HepG2 (cell line): ENCODE results near the gene GGT7. TPM values are rescaled to one million over a fixed set of nuclear protein-coding genes. Genes with fewer than 3 reads are reported as not detected.

Experiments used
- DMAP1 ChIP-seq: IDR thresholded peaks from 2 replicates; pipeline ENCODE4 v1.6.1; 2016
- GTF3A ChIP-seq: sonication (generic); formaldehyde crosslinking; conservative IDR thresholded peaks from 2 replicates; pipeline ENCODE4 v1.4.0; 2020; ENCODE audit warnings: mild to moderate bottlenecking, missing genetic modification reagents
- KDM4B ChIP-seq: sonication (generic); formaldehyde crosslinking; IDR thresholded peaks from 2 replicates; pipeline ENCODE4 v1.4.0; 2020; ENCODE audit warnings: missing genetic modification reagents
- MAFF ChIP-seq: IDR thresholded peaks from 2 replicates; pipeline ENCODE4 v1.6.1; 2011; ENCODE audit warnings: low read depth, low read length, improper control_type of control experiment
- SETDB1 ChIP-seq: sonication (generic); formaldehyde crosslinking; IDR thresholded peaks from 2 replicates; pipeline ENCODE4 v1.5.1; 2020; ENCODE audit warnings: missing genetic modification reagents, mild to moderate bottlenecking, borderline replicate concordance
- SP5 ChIP-seq: IDR thresholded peaks from 2 replicates; pipeline ENCODE4 v1.6.1; 2016; ENCODE audit warnings: low read depth, borderline replicate concordance
- SRF ChIP-seq: IDR thresholded peaks from 2 replicates; pipeline ENCODE4 v1.6.1; 2011; ENCODE audit warnings: mild to moderate bottlenecking, low read depth, low read length, moderate library complexity
- SSRP1 ChIP-seq: IDR thresholded peaks from 2 replicates; pipeline ENCODE4 v1.6.1; 2016; ENCODE audit warnings: control low read depth
- STAG1 ChIP-seq: sonication (generic); formaldehyde crosslinking; IDR thresholded peaks from 2 replicates; pipeline ENCODE4 v1.4.0; 2020; ENCODE audit warnings: missing genetic modification reagents
- TEAD3 ChIP-seq: optimal IDR thresholded peaks from 2 replicates; pipeline ENCODE3; 2016; ENCODE audit warnings: borderline replicate concordance
- TSC22D2 ChIP-seq: sonication (generic); formaldehyde crosslinking; IDR thresholded peaks from 2 replicates; pipeline ENCODE4 v1.5.1; 2020; ENCODE audit warnings: missing genetic modification reagents, mild to moderate bottlenecking, borderline replicate concordance
- ZBTB1 ChIP-seq: sonication (generic); formaldehyde crosslinking; IDR thresholded peaks from 2 replicates; pipeline ENCODE4 v1.4.0; 2020; ENCODE audit warnings: missing genetic modification reagents, borderline replicate concordance
- ZFYVE20 ChIP-seq: sonication (generic); formaldehyde crosslinking; IDR thresholded peaks from 2 replicates; pipeline ENCODE4 v1.8.0; 2023; ENCODE audit warnings: low read depth, mild to moderate bottlenecking, moderate library complexity, missing genetic modification reagents, borderline replicate concordance
- ZNF251 ChIP-seq: sonication (generic); formaldehyde crosslinking; IDR thresholded peaks from 2 replicates; pipeline ENCODE4 v1.9.0; 2021; ENCODE audit warnings: mild to moderate bottlenecking, missing genetic modification reagents
- ZNF274 ChIP-seq: sonication (generic); formaldehyde crosslinking; IDR thresholded peaks from 2 replicates; pipeline ENCODE4 v1.5.1; 2020; ENCODE audit warnings: mild to moderate bottlenecking, missing genetic modification reagents
- ZNF552 ChIP-seq: sonication (generic); formaldehyde crosslinking; IDR thresholded peaks from 2 replicates; pipeline ENCODE4 v1.9.0; 2022; ENCODE audit warnings: missing genetic modification reagents, mild to moderate bottlenecking, borderline replicate concordance
- ZNF589 ChIP-seq: sonication (generic); formaldehyde crosslinking; conservative IDR thresholded peaks from 2 replicates; pipeline ENCODE4 v1.8.0; 2022; ENCODE audit warnings: mild to moderate bottlenecking, moderate library complexity, missing genetic modification reagents
- ZNF704 ChIP-seq: sonication (generic); formaldehyde crosslinking; IDR thresholded peaks from 2 replicates; pipeline ENCODE4 v1.8.1; 2023; ENCODE audit warnings: mild to moderate bottlenecking, inconsistent platforms, moderate library complexity, missing genetic modification reagents, borderline replicate concordance
- ZSCAN12 ChIP-seq: sonication (generic); formaldehyde crosslinking; IDR thresholded peaks from 2 replicates; pipeline ENCODE4 v1.9.0; 2021; ENCODE audit warnings: mild to moderate bottlenecking, missing genetic modification reagents
- polyA plus RNA-seq, 8 experiments: library from polyadenylated mRNA; depleted of rRNA in 3 of 8; stranded (reverse) in 7 of 8; unstranded in 1 of 8; fragments of >200 nt; fragmentation: Illumina TruSeq in 4 of 8; extraction: Trizol in 4 of 8; gene quantifications; 2 replicates each; pipeline versions ENCODE4 v1.2.1 to v1.2.3, GENCODE V29; 2011 to 2016; ENCODE audit warnings: low read depth in 4 of 8, missing spikeins in 1 of 8, mixed read lengths in 1 of 8; ENCODE audit not compliant: insufficient read depth in 1 of 8
- total RNA-seq, 5 experiments: library from RNA; depleted of rRNA; stranded (reverse); fragments of >200 nt; fragmentation: Illumina TruSeq; extraction: Trizol; gene quantifications; 2 replicates each; pipeline ENCODE4 v1.2.3, GENCODE V29; 2016; ENCODE audit warnings: low read depth in 1 of 5
- TF ChIP-seq, protein P1 (sequence below): IDR thresholded peaks from 2 replicates; pipeline ENCODE4 v1.6.1; 2018; ENCODE audit warnings: missing genetic modification reagents, mild to moderate bottlenecking, missing compliant biosample characterization
- TF ChIP-seq, protein P2 (sequence below): sonication (generic); formaldehyde crosslinking; IDR thresholded peaks from 2 replicates; pipeline ENCODE4 v1.4.0; 2020; ENCODE audit warnings: missing genetic modification reagents, borderline replicate concordance
- TF ChIP-seq, protein P3 (sequence below): sonication (generic); formaldehyde crosslinking; conservative IDR thresholded peaks from 2 replicates; pipeline ENCODE4 v1.4.0; 2020; ENCODE audit warnings: mild to moderate bottlenecking, missing genetic modification reagents, moderate library complexity

GGT7 gene
- total and polyA plus RNA-seq, 2 of the 13 experiments (the other 11 are each of a cell fraction or from before 2014, with no cell fraction given): 6.6 to 23.0 TPM

DNA sequence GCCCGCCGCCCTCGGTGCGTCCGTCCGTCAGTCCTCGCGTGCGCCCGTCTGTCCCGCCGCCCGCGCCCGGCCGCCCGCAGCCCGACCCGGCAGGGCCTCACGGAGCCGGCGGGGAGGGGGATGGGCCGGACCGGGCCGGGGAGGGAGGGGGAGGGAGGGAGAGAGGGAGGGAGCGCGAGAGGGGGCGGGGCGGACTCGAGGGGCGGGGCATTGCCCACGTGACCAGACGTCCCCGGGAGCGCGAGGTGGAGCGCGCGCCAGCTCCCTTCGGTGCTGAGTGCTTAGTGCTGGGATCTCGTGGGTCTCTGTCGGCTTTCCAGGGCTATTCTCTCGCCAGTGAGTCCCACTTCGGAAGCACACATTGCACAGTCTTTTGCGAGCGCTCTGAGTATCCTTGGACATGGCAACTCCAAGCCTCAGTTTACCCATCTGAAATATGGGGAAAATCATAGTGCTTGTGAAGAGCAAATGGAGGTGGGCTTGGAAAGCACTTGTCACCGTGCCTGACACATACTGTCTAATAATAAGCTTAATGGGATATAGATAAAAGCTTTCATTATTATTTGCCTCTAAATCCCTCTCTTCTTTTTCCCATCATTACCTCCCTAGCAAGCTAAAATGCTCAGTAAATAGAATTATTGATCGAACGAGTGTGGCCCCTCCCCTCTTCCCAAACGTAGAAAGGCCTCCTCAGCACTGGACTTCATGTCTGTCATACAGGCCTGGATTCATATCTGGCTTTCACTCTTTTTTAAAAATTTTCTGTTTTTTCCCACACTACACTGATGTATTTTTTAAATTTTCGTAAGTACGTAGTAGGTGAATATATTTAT lies 46.9 kb downstream of the GGT7 start, which contains the start of gene NCOA6 (continued):
- TF ChIP-seq GTF3A (CRISPR knock-in tag) (no peak), ZNF274 (CRISPR knock-in tag) (no peak; the same call in 1 of the 2 replicates), SP5 (CRISPR knock-in tag) (peak; percentile 83), SRF (no peak), DMAP1 (peak; percentile 60), ZNF552 (CRISPR knock-in tag) (no peak), TSC22D2 (CRISPR knock-in tag) (peak; percentile 66; the same call in 1 of the 2 replicates), KDM4B (0 out of 2 replicates have a peak, but pooled peaks have one; percentile 15), SSRP1 (CRISPR knock-in tag) (0 out of 2 replicates have a peak, but pooled peaks have one; percentile 39), ZBTB1 (CRISPR knock-in tag) (peak; percentile 25; the same call in 1 of the 2 replicates), TEAD3 (CRISPR knock-in tag) (peak; percentile 52), ZSCAN12 (CRISPR knock-in tag) (no peak; the same call in 1 of the 2 replicates), MAFF (no peak), SETDB1 (CRISPR knock-in tag) (no peak), ZFYVE20 (CRISPR knock-in tag) (no peak), ZNF704 (CRISPR knock-in tag) (no peak), ZNF251 (CRISPR knock-in tag) (no peak), STAG1 (CRISPR knock-in tag) (no peak), ZNF589 (no peak)
- TF ChIP-seq, protein P1, sequence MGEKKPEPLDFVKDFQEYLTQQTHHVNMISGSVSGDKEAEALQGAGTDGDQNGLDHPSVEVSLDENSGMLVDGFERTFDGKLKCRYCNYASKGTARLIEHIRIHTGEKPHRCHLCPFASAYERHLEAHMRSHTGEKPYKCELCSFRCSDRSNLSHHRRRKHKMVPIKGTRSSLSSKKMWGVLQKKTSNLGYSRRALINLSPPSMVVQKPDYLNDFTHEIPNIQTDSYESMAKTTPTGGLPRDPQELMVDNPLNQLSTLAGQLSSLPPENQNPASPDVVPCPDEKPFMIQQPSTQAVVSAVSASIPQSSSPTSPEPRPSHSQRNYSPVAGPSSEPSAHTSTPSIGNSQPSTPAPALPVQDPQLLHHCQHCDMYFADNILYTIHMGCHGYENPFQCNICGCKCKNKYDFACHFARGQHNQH (CRISPR knock-in tag): peak; percentile 82
- TF ChIP-seq, protein P2, sequence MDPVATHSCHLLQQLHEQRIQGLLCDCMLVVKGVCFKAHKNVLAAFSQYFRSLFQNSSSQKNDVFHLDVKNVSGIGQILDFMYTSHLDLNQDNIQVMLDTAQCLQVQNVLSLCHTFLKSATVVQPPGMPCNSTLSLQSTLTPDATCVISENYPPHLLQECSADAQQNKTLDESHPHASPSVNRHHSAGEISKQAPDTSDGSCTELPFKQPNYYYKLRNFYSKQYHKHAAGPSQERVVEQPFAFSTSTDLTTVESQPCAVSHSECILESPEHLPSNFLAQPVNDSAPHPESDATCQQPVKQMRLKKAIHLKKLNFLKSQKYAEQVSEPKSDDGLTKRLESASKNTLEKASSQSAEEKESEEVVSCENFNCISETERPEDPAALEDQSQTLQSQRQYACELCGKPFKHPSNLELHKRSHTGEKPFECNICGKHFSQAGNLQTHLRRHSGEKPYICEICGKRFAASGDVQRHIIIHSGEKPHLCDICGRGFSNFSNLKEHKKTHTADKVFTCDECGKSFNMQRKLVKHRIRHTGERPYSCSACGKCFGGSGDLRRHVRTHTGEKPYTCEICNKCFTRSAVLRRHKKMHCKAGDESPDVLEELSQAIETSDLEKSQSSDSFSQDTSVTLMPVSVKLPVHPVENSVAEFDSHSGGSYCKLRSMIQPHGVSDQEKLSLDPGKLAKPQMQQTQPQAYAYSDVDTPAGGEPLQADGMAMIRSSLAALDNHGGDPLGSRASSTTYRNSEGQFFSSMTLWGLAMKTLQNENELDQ (CRISPR knock-in tag): peak; percentile 38; the same call in 1 of the 2 replicates
- TF ChIP-seq, protein P3, sequence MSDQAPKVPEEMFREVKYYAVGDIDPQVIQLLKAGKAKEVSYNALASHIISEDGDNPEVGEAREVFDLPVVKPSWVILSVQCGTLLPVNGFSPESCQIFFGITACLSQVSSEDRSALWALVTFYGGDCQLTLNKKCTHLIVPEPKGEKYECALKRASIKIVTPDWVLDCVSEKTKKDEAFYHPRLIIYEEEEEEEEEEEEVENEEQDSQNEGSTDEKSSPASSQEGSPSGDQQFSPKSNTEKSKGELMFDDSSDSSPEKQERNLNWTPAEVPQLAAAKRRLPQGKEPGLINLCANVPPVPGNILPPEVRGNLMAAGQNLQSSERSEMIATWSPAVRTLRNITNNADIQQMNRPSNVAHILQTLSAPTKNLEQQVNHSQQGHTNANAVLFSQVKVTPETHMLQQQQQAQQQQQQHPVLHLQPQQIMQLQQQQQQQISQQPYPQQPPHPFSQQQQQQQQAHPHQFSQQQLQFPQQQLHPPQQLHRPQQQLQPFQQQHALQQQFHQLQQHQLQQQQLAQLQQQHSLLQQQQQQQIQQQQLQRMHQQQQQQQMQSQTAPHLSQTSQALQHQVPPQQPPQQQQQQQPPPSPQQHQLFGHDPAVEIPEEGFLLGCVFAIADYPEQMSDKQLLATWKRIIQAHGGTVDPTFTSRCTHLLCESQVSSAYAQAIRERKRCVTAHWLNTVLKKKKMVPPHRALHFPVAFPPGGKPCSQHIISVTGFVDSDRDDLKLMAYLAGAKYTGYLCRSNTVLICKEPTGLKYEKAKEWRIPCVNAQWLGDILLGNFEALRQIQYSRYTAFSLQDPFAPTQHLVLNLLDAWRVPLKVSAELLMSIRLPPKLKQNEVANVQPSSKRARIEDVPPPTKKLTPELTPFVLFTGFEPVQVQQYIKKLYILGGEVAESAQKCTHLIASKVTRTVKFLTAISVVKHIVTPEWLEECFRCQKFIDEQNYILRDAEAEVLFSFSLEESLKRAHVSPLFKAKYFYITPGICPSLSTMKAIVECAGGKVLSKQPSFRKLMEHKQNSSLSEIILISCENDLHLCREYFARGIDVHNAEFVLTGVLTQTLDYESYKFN (CRISPR knock-in tag): peak; percentile 28; the same call in 1 of the 2 replicates
